ENCODE data around the gene ANGEL2.

Gene ANGEL2

GRCh38 chr1:212955098-212955497, 60.6 kb downstream of the ANGEL2 start:
- H3K27ac ChIP-seq: no peak overlapping the region
- DNase-seq (ENCODE audit: low read depth, low spot score): no peak

- DNase-seq (ENCODE audit: low read depth, low spot score): no peak
- H3K27ac ChIP-seq: no peak overlapping the region
Measured at GRCh38 chr1:212954514-212954913, 61.2 kb downstream of the ANGEL2 start.

GRCh38 chr1:212953321-212953720, 62.3 kb downstream of the ANGEL2 start:
- no peak overlapping the region for H3K27ac ChIP-seq
- no peak for DNase-seq (ENCODE audit: low read depth, low spot score)

GRCh38 chr1:212952641-212952976, 63.1 kb downstream of the ANGEL2 start:
- H3K27ac ChIP-seq: no peak overlapping the region
- DNase-seq (ENCODE audit: low read depth, low spot score): no peak

GRCh38 chr1:212951947-212952640, 63.6 kb downstream of the ANGEL2 start:
- no peak for DNase-seq (ENCODE audit: low read depth, low spot score)
- H3K27ac ChIP-seq: no peak overlapping the region

- H3K27ac ChIP-seq: no peak overlapping the region
- no peak for DNase-seq (ENCODE audit: low read depth, low spot score)
Measured at GRCh38 chr1:212951126-212951946, 64.3 kb downstream of the ANGEL2 start.

GRCh38 chr1:212950243-212951125, 65.2 kb downstream of the ANGEL2 start, which contains the start of gene VASH2:
Gene VASH2 (plus strand): TSS chr1:212950541. CDS start chr1:212951543, 1,002 bp downstream.
- DNase-seq (ENCODE audit: low read depth, low spot score): no peak
- no peak within 1 kb of the TSS for H3K27ac ChIP-seq

- no peak for DNase-seq (ENCODE audit: low read depth, low spot score)
- no peak overlapping the region for H3K27ac ChIP-seq
Measured at GRCh38 chr1:212949771-212950170, 65.9 kb downstream of the ANGEL2 start.

- H3K27ac ChIP-seq: no peak overlapping the region
- no peak for DNase-seq (ENCODE audit: low read depth, low spot score)
Measured at GRCh38 chr1:212946872-212947271, 68.8 kb downstream of the ANGEL2 start.

- DNase-seq (ENCODE audit: low read depth, low spot score): no peak
- no peak overlapping the region for H3K27ac ChIP-seq
Measured at GRCh38 chr1:212945463-212946160, 70.1 kb downstream of the ANGEL2 start.

GRCh38 chr1:212945056-212945455, 70.6 kb downstream of the ANGEL2 start:
- H3K27ac ChIP-seq: no peak overlapping the region
- DNase-seq (ENCODE audit: low read depth, low spot score): no peak

- H3K27ac ChIP-seq: no peak overlapping the region
- no peak for DNase-seq (ENCODE audit: low read depth, low spot score)
Measured at GRCh38 chr1:212944229-212944901, 71.3 kb downstream of the ANGEL2 start.

GRCh38 chr1:212943393-212943710, 72.3 kb downstream of the ANGEL2 start:
- no peak for DNase-seq (ENCODE audit: low read depth, low spot score)
- no peak overlapping the region for H3K27ac ChIP-seq

- H3K27ac ChIP-seq: no peak overlapping the region
Measured at GRCh38 chr1:212942679-212943392, 72.8 kb downstream of the ANGEL2 start.

More at GRCh38 chr1:212942679-212943392, 72.8 kb downstream of the ANGEL2 start:
- no peak for DNase-seq (ENCODE audit: low read depth, low spot score)
